RCC 7860 (cell line): ENCODE results near the gene ZNF124.
"Not testable (repeated sequence)": the region's sequence is repeated elsewhere in the genome, so short reads cannot be mapped to it uniquely, and the experiment has no call there.

ENCODE experiments used
- DNase-seq: peaks from one replicate; pipeline ENCODE4 v3.0.0-alpha.2; 2015; ENCODE audit warnings: low spot score
- FAIRE-seq: peaks from 2 replicates; lab custom pipeline; 2012; peaks lifted over from hg19 to GRCh38; lab: Jason Lieb, UNC

Gene ZNF124

DNA sequence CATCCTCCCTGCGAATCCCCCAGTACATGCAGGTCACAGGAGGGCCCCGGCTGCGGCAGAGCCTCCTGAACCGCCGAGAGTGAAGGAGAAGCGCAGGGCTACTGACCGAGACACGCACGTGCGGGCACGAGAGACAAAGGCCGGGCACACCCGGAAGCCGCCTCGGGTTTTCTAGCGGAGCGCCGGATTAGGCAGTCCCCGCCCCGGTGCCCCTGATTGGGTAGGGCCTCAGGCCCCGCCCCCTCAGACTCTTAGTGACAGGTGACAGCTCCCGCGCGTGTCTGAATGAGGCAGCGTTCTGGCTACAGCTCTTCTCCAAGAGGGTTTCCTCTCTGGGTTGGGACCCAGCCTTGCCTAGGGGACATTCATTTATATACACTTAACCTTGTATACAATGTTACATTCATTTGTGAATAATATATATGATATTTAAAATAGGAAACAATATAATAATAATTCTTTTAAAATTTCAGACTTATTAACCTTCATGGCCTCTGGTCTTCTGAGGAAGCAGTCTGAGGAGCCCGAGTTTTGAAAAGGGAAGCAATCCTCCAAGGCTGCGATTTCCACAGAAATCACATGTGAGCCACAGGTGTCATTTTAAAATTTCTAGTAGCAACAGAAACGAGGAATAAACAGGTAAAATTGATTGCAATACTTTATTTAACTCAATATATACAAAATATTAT is at the start of gene ZNF124:
Gene ZNF124 (minus strand): TSS at position 146 of the 689 bp plus-strand sequence. CDS start 143 bp downstream, at position 3.
- peak; percentile 89 for FAIRE-seq
- not testable (repeated sequence) for DNase-seq

DNA sequence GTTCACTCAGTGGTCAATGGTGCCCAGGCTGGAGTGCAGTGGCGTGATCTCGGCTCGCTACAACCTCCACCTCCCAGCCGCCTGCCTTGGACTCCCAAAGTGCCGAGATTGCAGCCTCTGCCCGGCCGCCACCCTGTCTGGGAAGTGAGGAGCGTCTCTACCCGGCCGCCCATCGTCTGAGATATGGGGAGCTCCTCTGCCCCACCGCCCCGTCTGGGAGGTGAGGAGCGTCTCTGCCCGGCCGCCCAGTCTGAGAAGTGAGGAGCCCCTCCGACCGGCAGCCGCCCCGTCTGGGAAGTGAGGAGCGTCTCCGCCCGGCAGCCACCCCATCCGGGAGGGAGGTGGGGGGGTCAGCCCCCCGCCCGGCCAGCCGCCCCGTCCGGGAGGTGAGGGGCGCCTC is 48.5 kb upstream of the ZNF124 start:
- not testable (repeated sequence) for DNase-seq, FAIRE-seq

DNA sequence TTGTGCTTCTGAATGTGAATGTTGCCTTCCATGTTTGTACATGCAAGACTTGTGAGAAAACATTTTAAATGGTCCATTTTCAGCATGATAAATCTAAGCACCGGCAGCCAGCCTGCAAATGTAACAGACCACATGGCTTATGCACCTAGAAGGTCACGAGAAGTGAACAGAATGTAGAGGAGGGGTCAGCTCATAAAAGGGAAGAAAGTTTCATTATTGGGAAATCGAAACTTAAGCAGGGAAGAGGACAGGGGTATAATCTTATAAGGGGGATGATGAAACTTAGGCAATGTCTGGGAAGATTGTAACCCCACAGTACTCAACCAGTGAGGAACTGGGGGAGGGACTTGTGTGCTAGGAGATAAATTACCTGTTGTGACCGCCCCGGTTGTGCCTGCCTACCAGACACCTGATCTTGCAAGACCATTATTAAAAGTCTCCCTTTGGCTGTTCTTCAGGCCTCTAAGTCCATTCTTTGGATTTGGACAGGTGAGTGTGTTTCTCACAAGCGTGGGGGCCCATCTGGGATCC is 46.4 kb upstream of the ZNF124 start:
- no peak for FAIRE-seq
- DNase-seq, result no peak

- FAIRE-seq (no peak), DNase-seq (no peak)
Observed at GRCh38 chr1:247216261-247216660, 44.4 kb upstream of the ZNF124 start.

DNA sequence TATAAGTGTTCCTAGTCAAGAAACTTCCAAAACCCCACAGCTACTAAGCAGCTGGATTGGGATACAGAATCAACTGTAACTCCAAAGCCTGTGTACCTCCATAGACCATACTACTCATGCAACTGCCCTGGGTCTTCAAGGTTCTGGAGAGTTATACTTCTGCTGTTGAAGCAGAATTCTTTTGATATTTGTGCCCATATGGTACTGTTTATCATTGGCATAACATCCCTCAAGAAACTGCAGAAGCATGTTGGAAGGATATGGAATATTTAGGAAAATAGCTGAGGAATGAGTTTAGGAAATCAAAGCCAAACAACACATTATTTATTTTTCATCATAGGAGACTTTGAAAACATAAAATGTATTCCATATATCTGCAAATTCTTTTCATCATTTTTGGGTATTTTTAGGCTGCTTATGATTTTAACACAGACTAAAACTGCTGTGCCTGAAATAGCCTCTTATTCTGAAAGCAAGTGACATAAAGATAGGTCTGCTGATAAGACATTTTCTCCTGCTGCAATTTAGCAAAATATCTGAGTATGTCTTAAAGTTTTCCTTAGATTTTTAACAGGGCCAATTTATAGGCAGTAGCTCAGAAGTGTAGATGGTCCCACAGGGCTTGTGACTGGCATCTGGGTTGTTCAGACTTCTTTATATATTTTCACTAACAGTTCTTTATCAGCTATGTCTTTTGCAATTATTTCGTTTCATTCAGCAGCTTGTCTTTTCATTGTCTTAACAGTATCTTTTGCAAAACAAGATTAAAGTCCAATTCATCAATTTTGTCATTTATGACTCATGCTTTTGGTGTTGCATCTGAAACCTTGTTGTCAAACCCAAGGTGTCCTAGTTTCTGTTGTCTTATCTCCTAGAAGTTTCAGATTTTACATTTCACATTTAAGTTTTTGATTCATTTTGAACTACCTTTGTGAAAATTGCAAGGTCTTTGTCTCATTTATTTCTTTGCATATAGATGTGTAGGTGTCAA is 41.1 kb upstream of the ZNF124 start:
- FAIRE-seq (no peak), DNase-seq (no peak)

DNA sequence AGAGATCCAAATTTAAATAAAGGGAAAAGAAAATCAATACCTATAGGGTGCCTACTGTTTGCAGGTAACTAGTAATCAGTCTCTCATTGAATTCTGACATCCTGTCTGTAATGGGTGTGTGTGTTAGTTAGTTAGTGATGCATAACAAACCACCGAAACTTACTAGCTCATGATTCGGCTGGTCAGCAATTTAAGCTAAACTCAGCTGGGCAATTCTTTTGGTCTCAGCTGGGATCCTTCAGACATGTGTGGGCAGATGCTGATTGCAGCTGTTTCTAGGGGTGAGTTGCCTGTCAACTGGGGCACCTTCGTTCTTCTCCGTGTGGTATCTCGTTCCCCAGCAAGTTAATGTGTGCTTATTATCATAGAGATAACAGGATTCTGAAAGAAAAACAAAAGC is 40.2 kb upstream of the ZNF124 start:
- DNase-seq, result no peak
- FAIRE-seq, result no peak

- no peak for DNase-seq
- no peak for FAIRE-seq
Observed at GRCh38 chr1:247211339-247211738, 39.5 kb upstream of the ZNF124 start.

DNA sequence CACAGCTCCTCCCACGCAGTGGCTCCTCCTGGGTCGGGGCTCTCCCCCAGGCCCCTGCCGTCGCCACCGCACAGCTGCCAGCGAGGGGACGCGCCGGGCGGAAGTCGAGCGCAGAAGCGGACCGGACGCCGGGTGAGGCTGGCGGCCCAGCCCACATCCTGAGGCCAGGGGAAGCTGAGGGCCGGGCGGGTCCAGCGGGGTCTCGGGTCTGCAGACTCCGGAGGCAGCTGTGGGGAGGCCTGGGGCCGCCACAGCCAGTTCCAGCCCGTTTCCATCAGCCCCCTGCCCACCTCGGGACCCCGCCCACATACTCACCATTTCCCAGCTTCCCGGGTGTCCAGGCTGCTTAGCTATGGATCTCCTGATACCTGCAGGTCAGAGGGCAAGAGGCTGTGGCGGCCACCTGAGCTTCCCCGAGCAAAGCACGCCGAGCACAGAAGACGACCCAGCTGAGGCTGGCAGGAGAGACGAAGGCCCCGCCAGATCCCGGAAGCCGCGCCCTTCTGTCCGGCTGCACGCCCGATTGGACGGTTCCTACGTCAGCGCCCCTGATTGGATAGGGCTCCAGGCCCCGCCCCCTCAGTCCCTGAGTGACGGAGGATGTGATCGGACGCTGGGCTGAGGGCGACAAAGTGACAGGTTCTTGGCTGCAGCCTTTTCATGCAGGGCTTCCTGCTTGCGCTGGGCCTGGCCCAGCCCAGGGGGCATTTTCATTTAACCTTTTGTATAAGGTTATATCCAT is 38.7 kb upstream of the ZNF124 start:
- DNase-seq (peak; percentile 88), FAIRE-seq (peak; percentile 88)

DNA sequence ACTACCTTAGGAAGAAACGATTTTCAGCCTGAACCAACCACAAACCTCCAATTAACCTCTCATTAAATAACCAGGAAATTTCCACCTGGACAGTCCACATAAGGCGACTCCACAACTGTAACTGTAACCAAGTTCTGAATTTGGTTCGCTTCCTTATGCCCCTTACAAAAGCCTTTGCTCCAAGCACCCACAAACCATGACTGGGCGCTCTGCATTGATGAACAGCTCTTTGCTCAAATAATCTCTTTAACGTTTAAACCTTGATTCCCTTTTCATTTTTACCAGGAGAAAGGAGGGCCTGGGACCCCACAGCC is 38.2 kb upstream of the ZNF124 start:
- FAIRE-seq (no peak), DNase-seq (no peak)

DNA sequence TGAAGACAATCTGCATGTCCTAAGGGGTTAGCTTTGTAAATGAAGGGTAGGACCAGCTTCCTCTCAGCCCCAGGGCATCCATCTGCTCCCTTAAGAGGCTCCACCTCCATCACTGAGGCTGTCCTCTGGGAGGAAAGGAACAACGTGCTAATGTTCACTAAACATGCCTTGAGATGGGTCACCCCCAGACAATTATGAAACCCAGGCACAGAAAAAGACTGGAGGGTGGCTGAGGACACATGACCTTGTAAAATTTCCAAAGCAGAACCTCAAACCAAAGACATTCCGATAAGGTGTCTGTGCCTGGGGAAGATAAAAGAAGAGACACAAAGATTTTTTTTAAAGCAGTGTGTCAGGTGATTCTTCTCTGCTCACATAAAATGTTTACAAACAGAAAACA is 37.6 kb upstream of the ZNF124 start:
- FAIRE-seq (no peak), DNase-seq (no peak)

DNA sequence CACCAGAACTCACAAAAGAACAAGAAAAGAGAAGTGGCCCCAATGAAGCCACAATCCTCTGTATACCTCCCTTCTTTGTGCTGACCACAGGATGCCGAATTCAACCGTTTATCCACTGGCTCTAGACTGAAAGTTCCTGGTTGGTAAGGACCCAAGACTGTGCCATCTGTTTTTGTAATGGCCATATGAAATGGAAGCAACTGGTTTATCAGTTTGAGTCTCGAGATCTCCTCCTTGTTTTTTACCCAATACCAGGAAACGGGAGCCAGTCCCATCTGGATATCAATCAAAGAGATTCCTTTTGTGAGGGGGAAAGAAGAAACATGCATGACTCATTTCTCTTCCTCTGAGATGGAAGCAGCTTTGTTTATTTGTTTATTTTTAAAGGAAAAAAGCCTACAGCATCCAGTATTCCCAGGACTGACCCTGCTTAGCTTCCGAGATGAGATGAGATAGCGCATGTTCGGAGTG is 32.4 kb upstream of the ZNF124 start:
- FAIRE-seq (no peak), DNase-seq (no peak)

DNA sequence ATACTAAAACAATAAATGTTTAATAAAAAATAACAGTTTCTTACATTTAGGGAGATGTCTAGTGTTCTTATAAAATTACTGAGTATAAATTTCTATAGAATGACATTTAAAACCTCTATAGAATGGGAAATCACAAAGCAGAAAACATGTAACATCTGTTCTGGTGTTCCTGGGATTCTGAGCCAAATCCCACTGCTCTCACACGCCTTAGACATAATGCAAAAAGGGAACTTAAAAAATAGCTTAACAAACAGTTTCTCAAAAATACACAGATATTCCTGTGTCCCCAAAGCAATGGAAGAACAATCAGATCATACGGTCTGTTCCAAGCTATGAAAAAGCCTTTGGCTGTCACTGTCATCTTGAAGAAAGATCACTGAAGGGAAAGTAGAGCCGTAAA is 27.0 kb upstream of the ZNF124 start:
- FAIRE-seq (no peak), DNase-seq (no peak)

GRCh38 chr1:247193958-247194357 is 22.1 kb upstream of the ZNF124 start:
- DNase-seq, result no peak

DNA sequence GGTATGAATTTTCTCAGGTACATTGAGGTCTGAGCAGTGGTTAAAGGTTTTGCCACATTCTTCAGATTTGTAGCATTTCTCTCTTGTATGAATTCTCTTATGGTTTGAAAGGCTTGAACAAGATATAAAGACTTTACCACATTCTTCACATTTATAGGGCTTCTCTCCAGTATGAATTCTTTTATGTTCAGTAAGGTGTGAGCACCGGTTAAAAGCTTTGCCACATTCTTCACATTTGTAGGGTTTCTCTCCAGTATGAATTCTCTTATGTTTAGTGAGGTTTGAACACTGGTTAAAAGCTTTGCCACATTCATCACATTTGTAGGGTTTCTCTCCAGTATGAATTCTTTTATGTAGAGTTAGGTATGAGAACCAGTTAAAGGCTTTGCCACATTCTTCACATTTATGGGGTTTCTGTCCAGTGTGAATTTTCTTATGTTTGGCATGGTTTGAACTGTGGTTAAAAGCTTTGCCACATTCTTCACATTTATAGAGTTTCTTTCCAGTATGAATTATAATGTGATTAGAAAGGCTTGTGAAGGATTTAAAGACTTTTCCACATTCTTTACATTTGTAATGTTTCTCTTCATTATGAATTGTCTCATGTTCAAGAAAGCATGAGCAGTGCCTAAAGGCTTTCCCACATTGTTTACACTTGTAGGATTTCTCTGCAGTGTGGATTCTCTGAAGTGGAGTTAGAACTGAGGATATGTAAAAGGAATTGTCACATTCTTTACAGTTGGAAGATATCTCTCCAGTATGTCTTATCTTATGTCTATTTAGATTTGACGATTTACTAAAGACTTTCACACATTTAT is 18.4 kb upstream of the ZNF124 start:
- DNase-seq, result no peak
- no peak for FAIRE-seq

More at GRCh38 chr1:247193958-247194357, 22.1 kb upstream of the ZNF124 start:
- no peak for FAIRE-seq

DNA sequence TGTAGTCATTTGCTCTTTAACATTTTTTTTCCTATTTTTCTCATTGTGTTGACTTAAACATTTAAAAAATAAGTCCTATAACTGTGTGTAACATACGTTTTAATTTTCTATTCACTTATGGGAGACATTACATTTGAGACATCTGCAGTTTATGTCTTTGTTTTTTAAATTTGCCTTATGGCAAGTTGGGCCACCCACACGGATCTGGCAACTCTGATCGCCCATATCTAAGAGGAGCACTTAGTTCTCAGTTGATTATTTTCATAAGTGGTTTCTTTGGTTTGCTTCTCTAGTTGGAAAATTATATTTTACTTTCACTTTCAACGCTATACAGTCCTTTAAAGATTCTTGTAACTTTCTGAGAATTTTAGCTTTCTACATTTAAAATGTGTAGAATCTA is 13.8 kb upstream of the ZNF124 start:
- DNase-seq, result no peak
- FAIRE-seq, result no peak

DNA sequence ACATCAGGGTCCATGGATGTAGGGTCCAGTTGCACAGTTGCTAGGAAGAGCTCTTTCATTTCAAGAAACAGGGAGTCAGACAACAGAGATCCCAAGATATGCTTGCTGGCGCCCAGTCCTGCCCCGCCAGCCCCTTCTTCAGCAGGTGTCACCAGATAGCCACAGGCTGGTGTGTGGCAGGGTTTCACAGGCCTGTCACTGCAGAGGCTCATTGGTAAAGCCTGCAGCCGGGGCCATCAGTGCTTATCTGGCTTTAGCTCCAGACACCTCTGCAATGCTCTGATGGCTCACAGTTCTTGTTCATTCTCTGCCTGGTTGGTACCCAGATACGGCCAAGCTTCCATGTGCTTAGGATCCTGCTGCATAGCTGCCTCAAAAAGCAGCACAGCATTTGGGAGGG is 12.4 kb upstream of the ZNF124 start:
- DNase-seq (no peak), FAIRE-seq (no peak)

DNA sequence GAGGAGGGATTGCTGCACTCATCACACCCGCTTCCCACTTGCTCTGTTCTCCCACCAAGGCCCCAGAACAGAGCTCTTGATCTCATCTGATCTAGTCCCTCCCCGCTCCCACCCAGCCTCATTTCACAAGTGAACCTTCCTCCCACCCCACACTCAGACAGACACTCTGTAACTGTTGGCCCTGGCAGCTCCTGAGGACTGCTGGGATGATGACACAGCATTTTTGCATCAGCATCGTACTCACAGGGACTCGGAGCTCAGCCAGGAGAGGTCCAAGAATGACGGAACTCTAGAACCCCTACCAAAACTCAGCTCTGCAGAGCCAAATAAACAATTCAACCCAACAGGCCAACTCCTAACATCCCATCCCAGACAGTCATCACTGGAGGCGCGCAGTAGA is 11.2 kb upstream of the ZNF124 start:
- DNase-seq, result no peak
- FAIRE-seq, result no peak

GRCh38 chr1:247180581-247180980 is 8.8 kb upstream of the ZNF124 start:
- DNase-seq, result peak; percentile 59
- FAIRE-seq, result peak; percentile 26

GRCh38 chr1:247177755-247178154 is 5.9 kb upstream of the ZNF124 start:
- DNase-seq (no peak), FAIRE-seq (no peak)

- DNase-seq (no peak), FAIRE-seq (no peak)
Observed at GRCh38 chr1:247175458-247175857, 3.6 kb upstream of the ZNF124 start.
